ENCODE results near the gene CCDC88C. TPM values are rescaled to one million over a fixed set of nuclear protein-coding genes. Genes with fewer than 3 reads are reported as not detected.

The CCDC88C gene
- total RNA-seq, 2 donors from 2014 or later = 36.3 to 57.4 TPM

GRCh38 chr14:91323031-91323430 lies 94.6 kb downstream of the CCDC88C start:
- DNase-seq = no peak
- Histone ChIP-seq H3K36me3 (replicated peaks in 1 of 2; ENCODE audit: insufficient read depth in 1 of 2, low read depth in 2 of 2) (no peaks in the 10 kb centered on the region), H3K4me1 (no peaks in the 10 kb centered on the region), H3K27ac (peak overlapping the region in 1 of 4 donors; percentile 27), H3K9me3 (no peaks in the 10 kb centered on the region), H3K27me3 (no peaks in the 10 kb centered on the region), H3K4me3 (no peak overlapping the region)
- intact Hi-C loops (cut with DNase I) = loop anchor here (2.0 kb wide), 1 partner anchor 98 kb away; no protein-coding TSS in a partner anchor
- no peak for ATAC-seq
- TF ChIP-seq CTCF (IDR thresholded peaks at IDR 0.05) = no peak
- TF ChIP-seq POLR2A (IDR thresholded peaks at IDR 0.05) = no peak
- 88 to 97% methylated on average over 6 of the region's 6 CpGs for WGBS, 2 donors

GRCh38 chr14:91322623-91323022 lies 95.0 kb downstream of the CCDC88C start:
- Histone ChIP-seq H3K9me3 (no peaks in the 10 kb centered on the region), H3K27me3 (no peaks in the 10 kb centered on the region), H3K36me3 (replicated peaks in 1 of 2; ENCODE audit: insufficient read depth in 1 of 2, low read depth in 2 of 2) (no peaks in the 10 kb centered on the region), H3K4me3 (no peak overlapping the region), H3K4me1 (peaks cover under 1% of the 10 kb centered on the region), H3K27ac (no peak overlapping the region)
- WGBS, 2 donors = 83 to 85% methylated on average over 6 of the region's 6 CpGs
- intact Hi-C loops (cut with DNase I) = loop anchor here (2.0 kb wide), 1 partner anchor 98 kb away; no protein-coding TSS in a partner anchor
- no peak for TF ChIP-seq CTCF (IDR thresholded peaks at IDR 0.05)
- no peak for TF ChIP-seq POLR2A (IDR thresholded peaks at IDR 0.05)
- ATAC-seq = no peak
- no peak for DNase-seq

GRCh38 chr14:91321131-91321530 lies 96.5 kb downstream of the CCDC88C start:
- ATAC-seq = no peak
- WGBS, 2 donors = 85 to 91% methylated on average over 9 to 12 of the region's 12 CpGs
- Histone ChIP-seq H3K27me3 (no peaks in the 10 kb centered on the region), H3K27ac (no peak overlapping the region), H3K4me1 (peaks cover 12% of the 10 kb centered on the region), H3K9me3 (no peaks in the 10 kb centered on the region), H3K4me3 (no peak overlapping the region), H3K36me3 (replicated peaks in 1 of 2; ENCODE audit: insufficient read depth in 1 of 2, low read depth in 2 of 2) (no peaks in the 10 kb centered on the region)
- intact Hi-C loops (cut with DNase I) = no loop called here
- TF ChIP-seq CTCF (IDR thresholded peaks at IDR 0.05) = no peak
- TF ChIP-seq POLR2A (IDR thresholded peaks at IDR 0.05) = no peak
- no peak for DNase-seq

GRCh38 chr14:91320266-91320665 lies 97.4 kb downstream of the CCDC88C start:
- Histone ChIP-seq H3K36me3 (replicated peaks in 1 of 2; ENCODE audit: insufficient read depth in 1 of 2, low read depth in 2 of 2) (no peaks in the 10 kb centered on the region), H3K27ac (no peak overlapping the region), H3K9me3 (no peaks in the 10 kb centered on the region), H3K4me3 (no peak overlapping the region), H3K4me1 (peaks cover 12% of the 10 kb centered on the region), H3K27me3 (no peaks in the 10 kb centered on the region)
- no peak for ATAC-seq
- DNase-seq = no peak
- WGBS, 2 donors = 90% methylated on average over 9 of the region's 9 CpGs
- no peak for TF ChIP-seq CTCF (IDR thresholded peaks at IDR 0.05)
- intact Hi-C loops (cut with DNase I) = no loop called here

- Histone ChIP-seq H3K4me1 (peaks cover 12% of the 10 kb centered on the region), H3K27ac (no peak overlapping the region), H3K9me3 (no peaks in the 10 kb centered on the region), H3K27me3 (no peaks in the 10 kb centered on the region), H3K4me3 (no peak overlapping the region), H3K36me3 (replicated peaks in 1 of 2; ENCODE audit: insufficient read depth in 1 of 2, low read depth in 2 of 2) (peaks cover 0 to 6% of the 10 kb centered on the region in 2 donors)
- no peak for DNase-seq
- TF ChIP-seq CTCF (IDR thresholded peaks at IDR 0.05) (no peak), POLR2A (IDR thresholded peaks at IDR 0.05) (no peak)
- no peak for ATAC-seq
- intact Hi-C loops (cut with DNase I) = no loop called here
- WGBS, 2 donors = 77% methylated on average over 4 of the region's 4 CpGs; no CpG with 5 or more reads in 1 of the 2 donors
Observed at GRCh38 chr14:91318911-91319310, 98.7 kb downstream of the CCDC88C start.
